Ascending aorta (tissue), 2 donors: ENCODE data around the gene OPALIN. TPM values are rescaled to one million over a fixed set of nuclear protein-coding genes. Genes with fewer than 3 reads are reported as not detected.

Experiments
- DNase-seq, 2 donors: peaks; one replicate each; pipeline ENCODE4 v3.0.0-alpha.2; 2019; ENCODE audit warnings: low spot score in 2 of 2
- H3K27ac ChIP-seq, 2 donors: fragments of 200-600 bp; sonication (generic); one replicate each; pipeline ENCODE4 v1.5.1; 2016 to 2017; ENCODE audit warnings: mild to moderate bottlenecking in 1 of 2
- H3K27me3 ChIP-seq: fragments of 200-600 bp; sonication (generic); one replicate; pipeline ENCODE4 v1.5.1; 2017
- H3K36me3 ChIP-seq, 2 donors: fragments of 200-600 bp; sonication (generic); one replicate each; pipeline ENCODE4 v1.5.1; 2016
- H3K4me1 ChIP-seq, 2 donors: fragments of 200-600 bp; sonication (generic); one replicate each; pipeline ENCODE4 v1.5.1; 2016 to 2017; ENCODE audit warnings: mild to moderate bottlenecking in 1 of 2
- H3K4me3 ChIP-seq, 2 donors: fragments of 200-600 bp; sonication (generic); one replicate each; pipeline ENCODE4 v1.5.1; 2016 to 2017; ENCODE audit warnings: mild to moderate bottlenecking in 1 of 2
- H3K9me3 ChIP-seq, 2 donors: fragments of 200-600 bp; sonication (generic); one replicate each; pipeline ENCODE4 v1.5.1; 2016
- intact Hi-C: fragments of 100-400 bp; cut with DNase I; formaldehyde crosslinking; loops from one replicate; pipeline ENCODE4 v1.15.1; 2023
- total RNA-seq: library from RNA; depleted of rRNA; stranded (reverse); fragments of >200 nt; gene quantifications from one replicate; pipeline ENCODE4 v1.1.0, GENCODE V29; 2016
- TF ChIP-seq, protein P1 (sequence below), 3 experiments: fragments of 200-600 bp in 2 of 3; fragments of 450-650 bp in 1 of 3; sonication (generic) in 2 of 3; IDR thresholded peaks; one replicate each; pipeline ENCODE4 v1.5.1; 2016 to 2019; ENCODE audit warnings: antibody characterized with exemption in 3 of 3, mild to moderate bottlenecking in 1 of 3, moderate library complexity in 1 of 3

Gene OPALIN
- total RNA-seq, 1 donor from 2014 or later = not detected

DNA sequence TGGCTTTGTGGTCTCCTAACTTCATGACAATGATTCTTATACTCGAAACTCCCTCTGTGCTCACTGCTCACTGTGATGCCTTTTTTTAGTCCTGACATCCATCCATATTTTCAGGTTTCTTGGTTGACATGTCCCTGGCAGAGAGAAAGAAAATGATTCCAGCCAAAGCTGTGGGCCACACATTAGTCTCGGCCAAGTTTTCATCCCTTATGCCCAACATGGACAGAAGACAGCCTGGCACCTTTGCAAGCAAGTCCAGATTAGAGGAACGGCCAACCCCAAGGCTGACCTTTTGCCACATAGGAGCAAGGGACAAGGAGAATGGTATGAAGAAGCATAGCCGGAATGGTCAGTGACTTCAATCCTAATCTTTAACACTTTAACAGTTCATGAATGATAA, 8.7 kb upstream of the OPALIN start:
- no peaks in the 10 kb centered on the region for H3K27me3 ChIP-seq
- intact Hi-C loops = no loop called here
- H3K27ac ChIP-seq = no peak overlapping the region
- no peak overlapping the region for H3K4me3 ChIP-seq
- peaks cover 0 to 4% of the 10 kb centered on the region in 2 donors for H3K4me1 ChIP-seq
- TF ChIP-seq, protein P1, sequence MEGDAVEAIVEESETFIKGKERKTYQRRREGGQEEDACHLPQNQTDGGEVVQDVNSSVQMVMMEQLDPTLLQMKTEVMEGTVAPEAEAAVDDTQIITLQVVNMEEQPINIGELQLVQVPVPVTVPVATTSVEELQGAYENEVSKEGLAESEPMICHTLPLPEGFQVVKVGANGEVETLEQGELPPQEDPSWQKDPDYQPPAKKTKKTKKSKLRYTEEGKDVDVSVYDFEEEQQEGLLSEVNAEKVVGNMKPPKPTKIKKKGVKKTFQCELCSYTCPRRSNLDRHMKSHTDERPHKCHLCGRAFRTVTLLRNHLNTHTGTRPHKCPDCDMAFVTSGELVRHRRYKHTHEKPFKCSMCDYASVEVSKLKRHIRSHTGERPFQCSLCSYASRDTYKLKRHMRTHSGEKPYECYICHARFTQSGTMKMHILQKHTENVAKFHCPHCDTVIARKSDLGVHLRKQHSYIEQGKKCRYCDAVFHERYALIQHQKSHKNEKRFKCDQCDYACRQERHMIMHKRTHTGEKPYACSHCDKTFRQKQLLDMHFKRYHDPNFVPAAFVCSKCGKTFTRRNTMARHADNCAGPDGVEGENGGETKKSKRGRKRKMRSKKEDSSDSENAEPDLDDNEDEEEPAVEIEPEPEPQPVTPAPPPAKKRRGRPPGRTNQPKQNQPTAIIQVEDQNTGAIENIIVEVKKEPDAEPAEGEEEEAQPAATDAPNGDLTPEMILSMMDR (IDR thresholded peaks at IDR 0.05) = no peak
- no peaks in the 10 kb centered on the region for H3K9me3 ChIP-seq
- H3K36me3 ChIP-seq = no peaks in the 10 kb centered on the region
- DNase-seq = no peak

DNA sequence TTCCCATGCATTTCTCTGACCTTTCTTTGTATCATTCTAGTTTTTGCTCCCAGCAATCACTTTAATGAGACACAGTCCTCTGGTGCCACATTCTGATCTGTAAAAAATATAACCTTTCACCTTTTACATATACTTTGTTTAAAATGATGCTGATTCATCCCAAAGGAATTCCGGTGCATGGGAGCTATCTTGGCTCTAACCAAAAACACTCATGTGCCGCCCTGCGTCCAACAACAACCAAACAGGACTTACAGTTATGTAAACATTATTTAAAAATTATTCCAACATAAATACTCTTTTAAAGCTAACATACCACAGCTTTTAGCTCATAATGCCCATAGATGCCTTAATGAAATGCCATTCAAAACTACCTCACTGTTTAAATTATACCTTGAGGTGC, 7.7 kb upstream of the OPALIN start:
- intact Hi-C loops = no loop called here
- no peaks in the 10 kb centered on the region for H3K27me3 ChIP-seq
- no peaks in the 10 kb centered on the region for H3K9me3 ChIP-seq
- H3K36me3 ChIP-seq = no peaks in the 10 kb centered on the region
- peaks cover 0 to 4% of the 10 kb centered on the region in 2 donors for H3K4me1 ChIP-seq
- TF ChIP-seq, protein P1 (IDR thresholded peaks at IDR 0.05) = no peak
- no peak for DNase-seq
- H3K27ac ChIP-seq = no peak overlapping the region
- no peak overlapping the region for H3K4me3 ChIP-seq

GRCh38 chr10:96365571-96365970, 6.8 kb upstream of the OPALIN start:
- Histone ChIP-seq H3K27me3 (no peaks in the 10 kb centered on the region), H3K27ac (no peak overlapping the region), H3K4me1 (peaks cover 0 to 4% of the 10 kb centered on the region in 2 donors), H3K4me3 (no peak overlapping the region), H3K36me3 (no peaks in the 10 kb centered on the region), H3K9me3 (no peaks in the 10 kb centered on the region)
- intact Hi-C loops = no loop called here
- DNase-seq = no peak
- TF ChIP-seq, protein P1 (IDR thresholded peaks at IDR 0.05) = no peak

GRCh38 chr10:96360766-96361165, 2.0 kb upstream of the OPALIN start:
- DNase-seq = no peak
- no peak overlapping the region for H3K27ac ChIP-seq
- TF ChIP-seq, protein P1 (IDR thresholded peaks at IDR 0.05) = no peak
- H3K4me1 ChIP-seq = no peaks in the 10 kb centered on the region
- intact Hi-C loops = no loop called here
- no peaks in the 10 kb centered on the region for H3K27me3 ChIP-seq
- no peaks in the 10 kb centered on the region for H3K9me3 ChIP-seq
- H3K4me3 ChIP-seq = no peak overlapping the region
- no peaks in the 10 kb centered on the region for H3K36me3 ChIP-seq

- Histone ChIP-seq H3K9me3 (no peaks in the 10 kb centered on the region), H3K36me3 (no peaks in the 10 kb centered on the region), H3K27me3 (no peaks in the 10 kb centered on the region), H3K27ac (no peak overlapping the region), H3K4me3 (no peak overlapping the region), H3K4me1 (no peaks in the 10 kb centered on the region)
- intact Hi-C loops = no loop called here
- no peak for DNase-seq
- TF ChIP-seq, protein P1 (IDR thresholded peaks at IDR 0.05) = no peak
These were observed 1.5 kb upstream of the OPALIN start for GRCh38 chr10:96360331-96360730.

GRCh38 chr10:96359616-96360015, 814 bp upstream of the OPALIN start:
- Histone ChIP-seq H3K4me1 (no peaks in the 10 kb centered on the region), H3K27ac (no peak overlapping the region), H3K27me3 (no peaks in the 10 kb centered on the region), H3K36me3 (no peaks in the 10 kb centered on the region), H3K4me3 (no peak overlapping the region), H3K9me3 (no peaks in the 10 kb centered on the region)
- TF ChIP-seq, protein P1 (IDR thresholded peaks at IDR 0.05) = no peak
- intact Hi-C loops = no loop called here
- no peak for DNase-seq
